HL-60 (cell line): ENCODE measurements around the gene GTPBP1.

ENCODE experiments used
- DNase-seq, 2 experiments: peaks; one replicate each; pipeline ENCODE4 v3.0.0-alpha.2; 2010 to 2020; ENCODE audit warnings: low read depth in 1 of 2, low spot score in 1 of 2
- H3K27ac ChIP-seq: fragments of 250-450 bp; sonication (Bioruptor Pico); replicated peaks from 2 replicates; pipeline ENCODE4 v1.5.1; 2020; ENCODE audit warnings: mild to moderate bottlenecking, moderate library complexity
- H3K27me3 ChIP-seq: fragments of 250-450 bp; sonication (Bioruptor Pico); 2 replicates; pipeline ENCODE4 v1.5.1; 2021; ENCODE audit warnings: mild to moderate bottlenecking, moderate library complexity; ENCODE audit not compliant: insufficient read depth, poor library complexity, severe bottlenecking
- H3K4me3 ChIP-seq: replicated peaks from 2 replicates; pipeline ENCODE4 v1.5.1; 2011; ENCODE audit warnings: mild to moderate bottlenecking, control low read depth, low read length; ENCODE audit not compliant: insufficient read depth
- GABPA ChIP-seq: IDR thresholded peaks from 2 replicates; pipeline ENCODE4 v1.6.1; 2012; ENCODE audit warnings: low read depth
- POLR2AphosphoS5 ChIP-seq: IDR thresholded peaks from 2 replicates; pipeline ENCODE4 v1.6.1; 2012; ENCODE audit warnings: low read depth
- SPI1 ChIP-seq: IDR thresholded peaks from 2 replicates; pipeline ENCODE4 v1.6.1; 2012; ENCODE audit warnings: low read depth, mild to moderate bottlenecking, borderline replicate concordance
- TF ChIP-seq, protein P1 (sequence below): IDR thresholded peaks from 2 replicates; pipeline ENCODE4 v1.6.1; 2012; ENCODE audit warnings: low read depth; ENCODE audit not compliant: insufficient replicate concordance
- TF ChIP-seq, protein P2 (sequence below): IDR thresholded peaks from one replicate; pipeline ENCODE4 v1.5.1; 2011; ENCODE audit warnings: low read length, control low read depth, inconsistent platforms; ENCODE audit not compliant: insufficient read depth

GTPBP1 gene

DNA sequence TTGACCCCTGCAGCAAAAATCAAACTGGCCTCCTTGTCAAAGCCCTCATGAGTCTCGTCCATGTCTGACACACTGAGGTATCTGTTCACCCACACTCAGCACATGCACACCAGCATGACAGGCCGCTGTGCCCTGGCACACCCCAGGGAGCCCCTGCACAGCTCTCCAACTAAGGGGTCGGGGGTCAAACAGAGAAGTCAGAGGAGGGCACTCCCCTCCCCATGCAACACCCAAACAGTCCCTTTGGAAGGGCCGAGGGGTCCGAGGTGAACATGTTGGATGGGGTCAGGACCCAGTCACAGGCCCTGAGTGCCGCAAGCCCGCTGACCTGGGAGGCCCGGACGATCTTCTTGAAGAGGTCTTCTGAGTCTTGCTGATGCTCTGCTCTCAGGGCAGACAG is 35.4 kb downstream of the GTPBP1 start:
- no peak overlapping the region for H3K27ac ChIP-seq
- no peaks in the 10 kb centered on the region for H3K27me3 ChIP-seq
- no peak overlapping the region for H3K4me3 ChIP-seq
- DNase-seq, result no peak
- TF ChIP-seq SPI1, result no peak
- TF ChIP-seq, protein P1, sequence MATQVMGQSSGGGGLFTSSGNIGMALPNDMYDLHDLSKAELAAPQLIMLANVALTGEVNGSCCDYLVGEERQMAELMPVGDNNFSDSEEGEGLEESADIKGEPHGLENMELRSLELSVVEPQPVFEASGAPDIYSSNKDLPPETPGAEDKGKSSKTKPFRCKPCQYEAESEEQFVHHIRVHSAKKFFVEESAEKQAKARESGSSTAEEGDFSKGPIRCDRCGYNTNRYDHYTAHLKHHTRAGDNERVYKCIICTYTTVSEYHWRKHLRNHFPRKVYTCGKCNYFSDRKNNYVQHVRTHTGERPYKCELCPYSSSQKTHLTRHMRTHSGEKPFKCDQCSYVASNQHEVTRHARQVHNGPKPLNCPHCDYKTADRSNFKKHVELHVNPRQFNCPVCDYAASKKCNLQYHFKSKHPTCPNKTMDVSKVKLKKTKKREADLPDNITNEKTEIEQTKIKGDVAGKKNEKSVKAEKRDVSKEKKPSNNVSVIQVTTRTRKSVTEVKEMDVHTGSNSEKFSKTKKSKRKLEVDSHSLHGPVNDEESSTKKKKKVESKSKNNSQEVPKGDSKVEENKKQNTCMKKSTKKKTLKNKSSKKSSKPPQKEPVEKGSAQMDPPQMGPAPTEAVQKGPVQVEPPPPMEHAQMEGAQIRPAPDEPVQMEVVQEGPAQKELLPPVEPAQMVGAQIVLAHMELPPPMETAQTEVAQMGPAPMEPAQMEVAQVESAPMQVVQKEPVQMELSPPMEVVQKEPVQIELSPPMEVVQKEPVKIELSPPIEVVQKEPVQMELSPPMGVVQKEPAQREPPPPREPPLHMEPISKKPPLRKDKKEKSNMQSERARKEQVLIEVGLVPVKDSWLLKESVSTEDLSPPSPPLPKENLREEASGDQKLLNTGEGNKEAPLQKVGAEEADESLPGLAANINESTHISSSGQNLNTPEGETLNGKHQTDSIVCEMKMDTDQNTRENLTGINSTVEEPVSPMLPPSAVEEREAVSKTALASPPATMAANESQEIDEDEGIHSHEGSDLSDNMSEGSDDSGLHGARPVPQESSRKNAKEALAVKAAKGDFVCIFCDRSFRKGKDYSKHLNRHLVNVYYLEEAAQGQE, result no peak
- no peak for TF ChIP-seq POLR2AphosphoS5
- TF ChIP-seq, protein P2, sequence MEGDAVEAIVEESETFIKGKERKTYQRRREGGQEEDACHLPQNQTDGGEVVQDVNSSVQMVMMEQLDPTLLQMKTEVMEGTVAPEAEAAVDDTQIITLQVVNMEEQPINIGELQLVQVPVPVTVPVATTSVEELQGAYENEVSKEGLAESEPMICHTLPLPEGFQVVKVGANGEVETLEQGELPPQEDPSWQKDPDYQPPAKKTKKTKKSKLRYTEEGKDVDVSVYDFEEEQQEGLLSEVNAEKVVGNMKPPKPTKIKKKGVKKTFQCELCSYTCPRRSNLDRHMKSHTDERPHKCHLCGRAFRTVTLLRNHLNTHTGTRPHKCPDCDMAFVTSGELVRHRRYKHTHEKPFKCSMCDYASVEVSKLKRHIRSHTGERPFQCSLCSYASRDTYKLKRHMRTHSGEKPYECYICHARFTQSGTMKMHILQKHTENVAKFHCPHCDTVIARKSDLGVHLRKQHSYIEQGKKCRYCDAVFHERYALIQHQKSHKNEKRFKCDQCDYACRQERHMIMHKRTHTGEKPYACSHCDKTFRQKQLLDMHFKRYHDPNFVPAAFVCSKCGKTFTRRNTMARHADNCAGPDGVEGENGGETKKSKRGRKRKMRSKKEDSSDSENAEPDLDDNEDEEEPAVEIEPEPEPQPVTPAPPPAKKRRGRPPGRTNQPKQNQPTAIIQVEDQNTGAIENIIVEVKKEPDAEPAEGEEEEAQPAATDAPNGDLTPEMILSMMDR, result no peak
- TF ChIP-seq GABPA, result no peak

DNA sequence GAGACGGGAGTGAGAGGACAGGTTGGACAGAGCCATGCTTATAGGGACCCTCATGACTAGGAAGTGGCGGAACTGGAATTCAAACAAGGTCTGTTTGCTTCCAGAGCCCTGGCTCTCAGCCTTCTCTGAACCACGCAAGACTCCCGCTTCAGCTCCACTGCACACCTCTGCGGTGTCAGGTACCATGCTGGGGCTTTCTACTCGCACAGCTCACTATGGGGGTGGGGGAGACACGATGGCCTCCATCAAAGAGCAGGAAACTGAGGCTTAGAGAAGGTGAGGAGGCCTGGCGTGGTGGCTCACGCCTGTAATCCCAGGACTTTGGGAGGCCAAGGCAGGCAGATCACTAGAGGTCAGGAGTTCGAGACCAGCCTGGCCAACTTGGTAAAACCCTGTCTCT is 35.8 kb downstream of the GTPBP1 start:
- Histone ChIP-seq H3K27ac (no peak overlapping the region), H3K27me3 (no peaks in the 10 kb centered on the region), H3K4me3 (no peak overlapping the region)
- no peak for DNase-seq
- TF ChIP-seq GABPA (no peak), POLR2AphosphoS5 (no peak), SPI1 (no peak)
- TF ChIP-seq, protein P1, result no peak
- TF ChIP-seq, protein P2, result no peak

DNA sequence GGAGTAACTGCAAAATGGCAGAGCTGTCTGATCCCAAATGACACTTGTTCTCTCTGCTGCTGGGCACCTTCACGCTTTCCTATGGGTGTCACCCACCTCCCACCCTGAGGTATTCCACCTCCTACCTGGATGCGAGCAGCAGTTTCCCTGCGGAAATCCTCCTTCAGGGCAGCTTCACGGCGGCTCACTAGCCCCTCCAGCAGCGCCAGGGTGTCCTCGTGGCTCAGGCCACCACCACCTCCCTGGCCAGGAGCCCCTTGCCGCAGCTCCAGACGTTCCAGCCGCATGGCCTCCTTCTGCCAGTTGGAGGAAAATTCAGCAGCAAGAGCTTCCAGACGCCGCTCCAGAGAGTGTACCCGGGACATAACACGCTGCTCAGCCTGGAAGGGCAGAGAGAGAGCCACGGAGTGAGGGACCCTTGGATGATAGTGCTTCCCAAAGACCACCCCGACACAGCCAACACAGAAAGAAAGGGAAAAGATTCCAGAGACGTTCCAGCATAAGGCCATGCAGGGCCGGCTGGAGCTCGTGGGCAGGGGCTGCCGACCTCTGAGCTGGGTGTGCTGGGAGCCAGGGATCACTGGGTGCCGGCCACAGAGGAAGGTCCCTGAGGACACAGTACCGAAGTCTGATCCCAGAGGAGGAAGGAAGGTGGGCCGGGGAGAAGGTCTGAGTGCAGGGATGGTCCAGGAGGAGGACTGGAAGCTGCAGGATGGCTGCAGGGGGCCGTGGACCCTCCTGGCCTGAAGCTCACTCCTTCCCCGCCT is 36.6 kb downstream of the GTPBP1 start:
- Histone ChIP-seq H3K4me3 (no peak overlapping the region), H3K27me3 (no peaks in the 10 kb centered on the region), H3K27ac (no peak overlapping the region)
- no peak for DNase-seq
- TF ChIP-seq POLR2AphosphoS5 (no peak), SPI1 (no peak)

DNA sequence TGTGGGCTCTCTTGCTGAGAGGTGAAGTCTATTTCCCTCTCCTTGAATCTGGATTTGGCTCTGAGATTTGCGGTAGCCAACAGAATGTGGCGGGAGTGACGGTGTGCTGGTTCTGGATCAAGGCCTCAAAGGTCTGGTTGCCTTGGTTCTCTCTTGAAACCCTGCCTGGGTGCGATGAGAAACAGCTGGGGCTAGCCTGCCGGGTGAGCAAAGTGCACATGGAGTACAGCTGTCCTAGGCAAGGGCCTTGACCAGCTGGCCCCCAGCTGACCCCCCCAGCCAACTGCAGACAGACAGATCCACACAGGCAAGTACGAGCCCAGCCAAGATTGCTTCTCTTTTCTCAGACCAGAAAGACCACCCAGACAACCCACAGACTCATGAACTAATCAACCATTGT is 39.2 kb downstream of the GTPBP1 start:
- H3K27me3 ChIP-seq, result no peaks in the 10 kb centered on the region
- H3K27ac ChIP-seq, result no peak overlapping the region
- DNase-seq, result no peak
- TF ChIP-seq, protein P1, result no peak
- no peak overlapping the region for H3K4me3 ChIP-seq
